CD14-positive monocyte (primary cell): Measurements from ENCODE around the gene CKAP5. TPM values are rescaled to one million over a fixed set of nuclear protein-coding genes. Genes with fewer than 3 reads are reported as not detected.

Experiments used
- DNase-seq, 3 donors: peaks; one replicate each; pipeline ENCODE4 v3.0.0-alpha.2; 2011 to 2022
- H2AFZ ChIP-seq: 2 replicates; pipeline ENCODE4 v1.6.0; 2012; ENCODE audit warnings: mild to moderate bottlenecking, low read depth, low read length, inconsistent platforms; ENCODE audit not compliant: insufficient read depth, poor library complexity, severe bottlenecking
- H3K27ac ChIP-seq, 2 donors: 1 replicate in 1 of 2; 2 replicates in 1 of 2; pipeline ENCODE4 v1.5.1; 2012 to 2013; ENCODE audit warnings: low read length in 2 of 2, control low read depth in 1 of 2, inconsistent platforms in 1 of 2, low read depth in 1 of 2, mild to moderate bottlenecking in 1 of 2
- H3K27me3 ChIP-seq, 2 donors: one replicate each; pipeline versions ENCODE4 v1.6.0 to v1.6.1; 2011 to 2013; ENCODE audit warnings: low read length in 2 of 2; ENCODE audit not compliant: control insufficient read depth in 2 of 2, insufficient read depth in 2 of 2
- H3K36me3 ChIP-seq, 2 donors: replicated peaks in 1 of 2; 1 replicate in 1 of 2; 2 replicates in 1 of 2; pipeline versions ENCODE4 v1.5.1 to v1.6.1; 2012 to 2013; ENCODE audit warnings: low read length in 2 of 2, control low read depth in 1 of 2, inconsistent platforms in 1 of 2, mild to moderate bottlenecking in 1 of 2; ENCODE audit not compliant: insufficient read depth in 2 of 2, control insufficient read depth in 1 of 2
- H3K4me1 ChIP-seq, 2 donors: 1 replicate in 1 of 2; 2 replicates in 1 of 2; pipeline versions ENCODE4 v1.5.1 to v1.6.1; 2012 to 2013; ENCODE audit warnings: low read length in 2 of 2, control low read depth in 1 of 2, inconsistent platforms in 1 of 2, mild to moderate bottlenecking in 1 of 2, moderate library complexity in 1 of 2; ENCODE audit not compliant: insufficient read depth in 2 of 2, control insufficient read depth in 1 of 2
- H3K4me2 ChIP-seq: replicated peaks from 2 replicates; pipeline ENCODE3; 2012; ENCODE audit warnings: low read length, moderate library complexity, mild to moderate bottlenecking; ENCODE audit not compliant: poor library complexity, severe bottlenecking; ENCODE audit errors: extremely low read depth
- H3K4me3 ChIP-seq, 3 experiments: fragments of 200-600 bp in 1 of 3; sonication (generic) in 1 of 3; replicated peaks in 1 of 3; 1 replicate in 2 of 3; 2 replicates in 1 of 3; pipeline ENCODE4 v1.5.1; 2011 to 2013; ENCODE audit warnings: low read length in 3 of 3, mild to moderate bottlenecking in 3 of 3, control low read depth in 2 of 3, low read depth in 2 of 3, inconsistent platforms in 1 of 3, moderate library complexity in 1 of 3
- H3K79me2 ChIP-seq: 2 replicates; pipeline ENCODE4 v1.6.0; 2012; ENCODE audit warnings: mild to moderate bottlenecking, control low read depth, inconsistent platforms, low read length, moderate library complexity; ENCODE audit not compliant: insufficient read depth
- H3K9ac ChIP-seq: 2 replicates; pipeline ENCODE4 v1.6.0; 2017; ENCODE audit warnings: low read length, mild to moderate bottlenecking; ENCODE audit not compliant: insufficient read depth, poor library complexity, severe bottlenecking
- H3K9me3 ChIP-seq, 2 donors: replicated peaks in 1 of 2; 1 replicate in 1 of 2; 2 replicates in 1 of 2; pipeline versions ENCODE4 v1.5.1 to v1.6.1; 2012 to 2013; ENCODE audit warnings: low read length in 2 of 2, control low read depth in 1 of 2; ENCODE audit not compliant: control insufficient read depth in 1 of 2, insufficient read depth in 1 of 2
- H4K20me1 ChIP-seq: 2 replicates; pipeline ENCODE4 v1.6.0; 2012; ENCODE audit warnings: mild to moderate bottlenecking, low read length, control low read depth, moderate library complexity; ENCODE audit not compliant: insufficient read depth
- H3K27ac Mint-ChIP-seq, 7 donors: one replicate each; pipeline ENCODE4 v1.8.0; 2020; ENCODE audit warnings: mild to moderate bottlenecking in 7 of 7, mixed read lengths in 7 of 7, moderate library complexity in 6 of 7, inconsistent platforms in 2 of 7
- H3K27me3 Mint-ChIP-seq, 3 donors: one replicate each; pipeline ENCODE4 v1.8.0; 2021 to 2022; ENCODE audit warnings: low read depth in 3 of 3, mild to moderate bottlenecking in 3 of 3, mixed read lengths in 3 of 3, moderate library complexity in 3 of 3, inconsistent platforms in 1 of 3
- H3K36me3 Mint-ChIP-seq, 2 donors: one replicate each; pipeline ENCODE4 v1.8.0; 2020; ENCODE audit warnings: mixed read lengths in 2 of 2, inconsistent platforms in 1 of 2, mild to moderate bottlenecking in 1 of 2
- H3K4me1 Mint-ChIP-seq: one replicate; pipeline ENCODE4 v1.8.0; 2020; ENCODE audit warnings: mild to moderate bottlenecking, mixed read lengths
- H3K4me3 Mint-ChIP-seq, 2 donors: one replicate each; pipeline ENCODE4 v1.8.0; 2020; ENCODE audit warnings: mild to moderate bottlenecking in 2 of 2, mixed read lengths in 2 of 2, moderate library complexity in 1 of 2
- H3K9me3 Mint-ChIP-seq, 7 donors: one replicate each; pipeline ENCODE4 v1.8.0; 2020 to 2022; ENCODE audit warnings: mixed read lengths in 7 of 7, mild to moderate bottlenecking in 6 of 7, moderate library complexity in 6 of 7, inconsistent platforms in 2 of 7
- CTCF ChIP-seq: fragments of 200-600 bp; IDR thresholded peaks from one replicate; pipeline ENCODE4 v1.8.0; 2022; ENCODE audit warnings: antibody characterized with exemption, mild to moderate bottlenecking
- WGBS: methylation state at CpG from one replicate; pipeline ENCODE4 v1.1.5; 2013; ENCODE audit warnings: missing lambda C conversion rate; ENCODE audit not compliant: insufficient coverage; 5-methylcytosine and 5-hydroxymethylcytosine counted together
- intact Hi-C, 2 donors: fragments of 100-400 bp; cut with micrococcal nuclease; formaldehyde crosslinking; loops; one replicate each; pipeline versions ENCODE4 v1.15.0 to v1.15.1; 2023
- polyA plus RNA-seq, 3 donors: library from polyadenylated mRNA; depleted of rRNA in 1 of 3; unstranded in 2 of 3; stranded (reverse) in 1 of 3; fragments of 300-500 nt in 2 of 3; fragments of >200 nt in 1 of 3; fragmentation: Illumina TruSeq in 2 of 3; gene quantifications; 1 replicate in 2 of 3; 2 replicates in 1 of 3; pipeline ENCODE4 v1.2.3, GENCODE V29; 2012 to 2021

CKAP5 gene
- polyA plus RNA-seq, 3 donors = 6.4 to 10.2 (median 7.9) TPM

GRCh38 chr11:46706886-46707285 lies 139.2 kb downstream of the CKAP5 start:
- peaks cover 0 to 5% (median 0%) of the 10 kb centered on the region in 7 donors for H3K9me3 Mint-ChIP-seq

GRCh38 chr11:46705070-46705688 lies 140.9 kb downstream of the CKAP5 start:
- 96% methylated on average over 25 of the region's 31 CpGs for WGBS
- Mint-ChIP-seq H3K36me3 (peaks cover 56 to 70% of the 10 kb centered on the region in 2 donors), H3K4me3 (no peak overlapping the region), H3K9me3 (peaks cover 0 to 5% (median 0%) of the 10 kb centered on the region in 7 donors), H3K27me3 (peaks cover 0 to 2% (median 0%) of the 10 kb centered on the region in 3 donors), H3K4me1 (peaks cover 14% of the 10 kb centered on the region), H3K27ac (no peak overlapping the region)
- Histone ChIP-seq H3K27me3 (no peaks in the 10 kb centered on the region), H2AFZ (no peak overlapping the region), H3K4me1 (peaks cover 8 to 20% of the 10 kb centered on the region in 2 donors), H3K4me2 (no peak overlapping the region), H3K36me3 (peaks cover 52 to 66% of the 10 kb centered on the region in 2 donors), H3K9ac (no peak overlapping the region), H4K20me1 (peaks cover 32% of the 10 kb centered on the region), H3K4me3 (no peak overlapping the region), H3K27ac (no peak overlapping the region), H3K9me3 (no peaks in the 10 kb centered on the region), H3K79me2 (peaks cover 45% of the 10 kb centered on the region)
- no peak for DNase-seq
- no peak for TF ChIP-seq CTCF
- intact Hi-C loops = loop anchor here in 1 of 2 donors (10.0 kb wide), 1 partner anchor 470 kb away; the partner anchor contains the start of gene ARFGAP2

More at GRCh38 chr11:46706886-46707285, 139.2 kb downstream of the CKAP5 start:
- peaks cover 30% of the 10 kb centered on the region for H3K79me2 ChIP-seq
- Mint-ChIP-seq H3K27me3 (peaks cover 0 to 2% (median 0%) of the 10 kb centered on the region in 3 donors), H3K4me3 (no peak overlapping the region), H3K4me1 (peaks cover 7% of the 10 kb centered on the region), H3K27ac (peak overlapping the region in 1 of 7 donors; percentile 30), H3K36me3 (peaks cover 56 to 74% of the 10 kb centered on the region in 2 donors)
- H3K36me3 ChIP-seq = peaks cover 52 to 66% of the 10 kb centered on the region in 2 donors
- H3K4me3 ChIP-seq = no peak overlapping the region
- no peak overlapping the region for H3K4me2 ChIP-seq
- H3K9ac ChIP-seq = no peak overlapping the region
- no peak overlapping the region for H2AFZ ChIP-seq
- H3K27me3 ChIP-seq = no peaks in the 10 kb centered on the region
- H3K4me1 ChIP-seq = peaks cover 0 to 11% of the 10 kb centered on the region in 2 donors
- 91% methylated on average over 5 of the region's 7 CpGs for WGBS
- H4K20me1 ChIP-seq = peaks cover 32% of the 10 kb centered on the region
- DNase-seq = no peak
- intact Hi-C loops = loop anchor here in 1 of 2 donors (10.0 kb wide), 1 partner anchor 468 kb away; the partner anchor contains the start of gene ARFGAP2
- H3K27ac ChIP-seq = no peak overlapping the region
- H3K9me3 ChIP-seq = no peaks in the 10 kb centered on the region
- no peak for TF ChIP-seq CTCF
